SK-N-SH (cell line): ENCODE measurements around the gene PRLR. TPM values are rescaled to one million over a fixed set of nuclear protein-coding genes. Genes with fewer than 3 reads are reported as not detected.

ENCODE experiments used
- CTCF ChIA-PET: fragments of 300-600, 350-600 bp; formaldehyde crosslinking; extraction: SDS; loops from one replicate; lab custom pipeline; 2021; lab: Yijun Ruan, JAX
- POLR2A ChIA-PET: fragments of 350-600 bp; sonication (Branson Sonifier 250); formaldehyde crosslinking; extraction: SDS; loops from one replicate; lab custom pipeline; 2020; ENCODE audit warnings: antibody characterized with exemption, inconsistent platforms; lab: Yijun Ruan, JAX
- DNase-seq: peaks from one replicate; pipeline ENCODE4 v3.0.0; 2012
- H2AFZ ChIP-seq: fragments of 200-600 bp; sonication (generic); 2 replicates; pipeline ENCODE4 v1.8.1; 2016; ENCODE audit warnings: antibody characterized with exemption, mild to moderate bottlenecking, low read depth
- H3F3A ChIP-seq: fragments of 200-600 bp; sonication (generic); replicated peaks from 2 replicates; pipeline ENCODE3; 2016; ENCODE audit warnings: antibody characterized with exemption, mild to moderate bottlenecking; ENCODE audit not compliant: insufficient read depth
- H3K27ac ChIP-seq, 2 experiments: fragments of 200-500 bp in 1 of 2; fragments of 200-600 bp in 1 of 2; sonication (Bioruptor generic) in 1 of 2; sonication (generic), shearing (Covaris generic) in 1 of 2; 2 replicates each; pipeline versions ENCODE4 v1.5.1 to v1.6.1; 2014 to 2016; ENCODE audit warnings: low read depth in 2 of 2, inconsistent platforms in 1 of 2, low read length in 1 of 2, mild to moderate bottlenecking in 1 of 2, mixed read lengths in 1 of 2
- H3K27me3 ChIP-seq: fragments of 200-600 bp; sonication (generic), shearing (Covaris generic); 2 replicates; pipeline ENCODE4 v1.6.1; 2016; ENCODE audit warnings: mixed run types; ENCODE audit not compliant: insufficient read depth
- H3K36me3 ChIP-seq, 2 experiments: fragments of 200-500 bp in 1 of 2; fragments of 200-600 bp in 1 of 2; sonication (Bioruptor generic) in 1 of 2; sonication (generic) in 1 of 2; replicated peaks in 1 of 2; 2 replicates each; pipeline versions ENCODE3 to v1.5.1; 2014 to 2016; ENCODE audit warnings: low read length in 1 of 2, mild to moderate bottlenecking in 1 of 2; ENCODE audit not compliant: insufficient read depth in 2 of 2, control insufficient read depth in 1 of 2
- H3K4me1 ChIP-seq, 2 experiments: fragments of 200-500 bp in 1 of 2; fragments of 200-600 bp in 1 of 2; sonication (Bioruptor generic) in 1 of 2; sonication (generic), shearing (Covaris generic) in 1 of 2; 2 replicates each; pipeline versions ENCODE4 v1.5.1 to v1.6.1; 2014 to 2016; ENCODE audit warnings: low read depth in 1 of 2, low read length in 1 of 2, mixed run types in 1 of 2; ENCODE audit not compliant: insufficient read depth in 2 of 2, control insufficient read depth in 1 of 2
- H3K4me2 ChIP-seq: fragments of 200-600 bp; sonication (generic), shearing (Covaris generic); 2 replicates; pipeline ENCODE4 v1.6.1; 2017; ENCODE audit warnings: mixed run types
- H3K4me3 ChIP-seq, 2 experiments: fragments of 200-500 bp in 1 of 2; fragments of 200-600 bp in 1 of 2; sonication (Bioruptor generic) in 1 of 2; sonication (generic), shearing (Covaris generic) in 1 of 2; 2 replicates each; pipeline versions ENCODE4 v1.5.1 to v1.8.1; 2014 to 2016; ENCODE audit warnings: low read depth in 2 of 2, inconsistent platforms in 1 of 2, low read length in 1 of 2, mild to moderate bottlenecking in 1 of 2, mixed read lengths in 1 of 2, moderate library complexity in 1 of 2
- H3K79me2 ChIP-seq: fragments of 200-600 bp; sonication (generic); 2 replicates; pipeline ENCODE4 v1.8.1; 2017; ENCODE audit warnings: mild to moderate bottlenecking; ENCODE audit not compliant: insufficient read depth
- H3K9ac ChIP-seq: fragments of 200-600 bp; sonication (generic); 2 replicates; pipeline ENCODE4 v1.6.1; 2017; ENCODE audit warnings: mixed run types
- H3K9me2 ChIP-seq: fragments of 200-600 bp; sonication (generic); 2 replicates; pipeline ENCODE4 v1.6.1; 2017; ENCODE audit warnings: mixed run types
- H3K9me3 ChIP-seq: fragments of 200-600 bp; sonication (generic); 2 replicates; pipeline ENCODE4 v1.6.1; 2017; ENCODE audit warnings: mixed run types, mild to moderate bottlenecking, moderate library complexity
- H4K20me1 ChIP-seq: fragments of 200-600 bp; sonication (generic); 2 replicates; pipeline ENCODE4 v1.6.1; 2017; ENCODE audit warnings: mild to moderate bottlenecking, mixed run types; ENCODE audit not compliant: insufficient read depth
- EZH2phosphoT487 ChIP-seq: fragments of 200-600 bp; sonication (generic); IDR thresholded peaks from 2 replicates; pipeline ENCODE4 v1.6.1; 2017; ENCODE audit warnings: low read depth, mixed run types, mild to moderate bottlenecking, antibody characterized with exemption, moderate library complexity, borderline replicate concordance
- FOSL2 ChIP-seq: IDR thresholded peaks from 2 replicates; pipeline ENCODE4 v1.4.0; 2012; ENCODE audit warnings: low read depth, mild to moderate bottlenecking, moderate library complexity, borderline replicate concordance
- GABPA ChIP-seq: IDR thresholded peaks from 2 replicates; pipeline ENCODE4 v1.4.0; 2012; ENCODE audit warnings: low read depth, mild to moderate bottlenecking
- NRF1 ChIP-seq: IDR thresholded peaks from 2 replicates; pipeline ENCODE4 v1.6.1; 2012; ENCODE audit warnings: low read depth, mild to moderate bottlenecking, low read length
- RAD21 ChIP-seq: IDR thresholded peaks from 2 replicates; pipeline ENCODE4 v1.6.1; 2012; ENCODE audit warnings: mild to moderate bottlenecking, low read length
- RCOR1 ChIP-seq: fragments of 150-350 bp; IDR thresholded peaks from 2 replicates; pipeline ENCODE4 v1.6.1; 2017; ENCODE audit warnings: antibody characterized with exemption, low read length
- SMC3 ChIP-seq: IDR thresholded peaks from 2 replicates; pipeline ENCODE4 v1.6.1; 2012; ENCODE audit warnings: low read depth, low read length, improper control_type of control experiment
- TCF12 ChIP-seq: IDR thresholded peaks from 2 replicates; pipeline ENCODE4 v1.4.0; 2012
- YY1 ChIP-seq: IDR thresholded peaks from 2 replicates; pipeline ENCODE4 v1.4.0; 2012; ENCODE audit warnings: low read depth, mild to moderate bottlenecking
- ZBTB33 ChIP-seq: IDR thresholded peaks from 2 replicates; pipeline ENCODE4 v1.4.0; 2012; ENCODE audit warnings: low read depth, borderline replicate concordance
- WGBS: methylation state at CpG from one replicate; pipeline ENCODE4 v1.1.6; 2017; ENCODE audit warnings: low lambda C conversion rate; 5-methylcytosine and 5-hydroxymethylcytosine counted together
- polyA plus RNA-seq, 3 experiments: library from polyadenylated mRNA; depleted of rRNA; stranded (reverse); fragments of >200 nt; gene quantifications; 2 replicates each; pipeline ENCODE4 v1.2.3, GENCODE V29; 2012
- TF ChIP-seq, protein P1 (sequence below): fragments of 200-600 bp; sonication (generic); IDR thresholded peaks from 2 replicates; pipeline ENCODE4 v1.6.1; 2017; ENCODE audit warnings: antibody characterized with exemption, mild to moderate bottlenecking, moderate library complexity
- TF ChIP-seq, protein P2 (sequence below): IDR thresholded peaks from 2 replicates; pipeline ENCODE4 v1.4.0; 2012; ENCODE audit warnings: low read depth

The PRLR gene
- polyA plus RNA-seq, 1 of the 3 experiments (the other 2 are of a cell fraction): 0.13 TPM

DNA sequence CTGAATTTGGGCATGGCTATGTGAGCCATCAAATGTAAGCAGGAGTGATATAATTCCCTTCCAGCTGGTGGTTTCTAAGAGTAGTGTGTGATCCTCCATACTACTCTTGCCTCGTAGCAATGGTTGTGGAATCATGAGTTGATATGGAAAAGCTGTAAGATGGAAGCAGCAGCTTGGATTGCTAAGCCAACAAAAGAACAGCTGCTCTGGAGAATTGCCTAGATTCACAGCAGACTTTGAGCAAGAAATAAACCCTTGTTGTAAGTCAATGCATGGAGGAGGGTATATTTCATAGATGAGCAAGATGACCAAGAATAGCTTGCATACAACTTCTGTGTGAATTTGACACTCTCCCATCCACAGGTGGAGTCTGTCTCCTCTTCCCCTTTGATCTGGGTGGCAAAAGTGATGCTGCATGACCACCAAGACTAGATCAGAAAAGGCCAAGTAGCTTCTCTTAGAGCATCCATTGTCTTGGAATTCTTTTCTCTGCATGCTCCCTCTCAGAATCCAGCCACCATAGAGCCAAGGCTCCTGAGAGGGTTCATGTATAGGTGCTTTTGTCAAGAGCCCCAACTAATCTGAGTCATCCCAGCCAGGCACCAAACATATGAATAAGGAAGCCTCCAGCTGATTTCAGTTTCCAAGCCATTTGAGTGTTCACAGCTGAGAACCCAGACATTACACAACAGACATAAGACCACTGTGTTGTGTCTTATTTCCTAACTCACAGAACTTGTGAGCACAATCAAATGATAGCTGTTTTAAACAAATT, 79.0 kb downstream of the PRLR start:
- POLR2A ChIA-PET: no interaction called here
- 0% methylated on average over 1 of the region's 1 CpG for WGBS

More for the DNA sequence above, 79.0 kb downstream of the PRLR start:
- no peak overlapping the region for H3K9ac ChIP-seq
- CTCF ChIA-PET: interaction anchor here (1.0 to 1.8 kb wide), 5 partner anchors 21 to 285 kb away, joined by 3 to 5 read pairs (median 3); no protein-coding TSS in a partner anchor
- no peak overlapping the region for H2AFZ ChIP-seq
- no peak overlapping the region for H3K4me3 ChIP-seq
- H3F3A ChIP-seq: no peaks in the 10 kb centered on the region
- H3K27me3 ChIP-seq: no peaks in the 10 kb centered on the region
- no peak for DNase-seq
- no peaks in the 10 kb centered on the region for H3K36me3 ChIP-seq
- H3K79me2 ChIP-seq: no peaks in the 10 kb centered on the region
- H3K27ac ChIP-seq: no peak overlapping the region
- H4K20me1 ChIP-seq: no peaks in the 10 kb centered on the region
- TF ChIP-seq YY1 (no peak), TCF12 (no peak), FOSL2 (no peak), NRF1 (no peak), SMC3 (no peak), RCOR1 (no peak), GABPA (no peak), ZBTB33 (no peak), EZH2phosphoT487 (no peak), RAD21 (no peak)
- TF ChIP-seq, protein P1, sequence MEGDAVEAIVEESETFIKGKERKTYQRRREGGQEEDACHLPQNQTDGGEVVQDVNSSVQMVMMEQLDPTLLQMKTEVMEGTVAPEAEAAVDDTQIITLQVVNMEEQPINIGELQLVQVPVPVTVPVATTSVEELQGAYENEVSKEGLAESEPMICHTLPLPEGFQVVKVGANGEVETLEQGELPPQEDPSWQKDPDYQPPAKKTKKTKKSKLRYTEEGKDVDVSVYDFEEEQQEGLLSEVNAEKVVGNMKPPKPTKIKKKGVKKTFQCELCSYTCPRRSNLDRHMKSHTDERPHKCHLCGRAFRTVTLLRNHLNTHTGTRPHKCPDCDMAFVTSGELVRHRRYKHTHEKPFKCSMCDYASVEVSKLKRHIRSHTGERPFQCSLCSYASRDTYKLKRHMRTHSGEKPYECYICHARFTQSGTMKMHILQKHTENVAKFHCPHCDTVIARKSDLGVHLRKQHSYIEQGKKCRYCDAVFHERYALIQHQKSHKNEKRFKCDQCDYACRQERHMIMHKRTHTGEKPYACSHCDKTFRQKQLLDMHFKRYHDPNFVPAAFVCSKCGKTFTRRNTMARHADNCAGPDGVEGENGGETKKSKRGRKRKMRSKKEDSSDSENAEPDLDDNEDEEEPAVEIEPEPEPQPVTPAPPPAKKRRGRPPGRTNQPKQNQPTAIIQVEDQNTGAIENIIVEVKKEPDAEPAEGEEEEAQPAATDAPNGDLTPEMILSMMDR: no peak
- TF ChIP-seq, protein P2, sequence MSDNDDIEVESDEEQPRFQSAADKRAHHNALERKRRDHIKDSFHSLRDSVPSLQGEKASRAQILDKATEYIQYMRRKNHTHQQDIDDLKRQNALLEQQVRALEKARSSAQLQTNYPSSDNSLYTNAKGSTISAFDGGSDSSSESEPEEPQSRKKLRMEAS: no peak
- no peaks in the 10 kb centered on the region for H3K4me1 ChIP-seq
- no peaks in the 10 kb centered on the region for H3K9me2 ChIP-seq
- H3K4me2 ChIP-seq: no peak overlapping the region
- no peaks in the 10 kb centered on the region for H3K9me3 ChIP-seq
